ENCODE data around the gene RNF207.

RNF207 gene

GRCh38 chr1:6205849-6206519, at the start of gene RNF207:
Gene RNF207 (plus strand): TSS chr1:6206119. CDS start chr1:6206536, 417 bp downstream.
- H3K4me3 ChIP-seq (ENCODE audit: control insufficient read depth, low read depth, low read length), result peak within 1 kb of the TSS; percentile 47
- no peak for TF ChIP-seq CTCF (conservative IDR thresholded peaks at IDR 0.05; ENCODE audit: control insufficient read depth, insufficient read depth, low read depth, low read length)
- DNase-seq (ENCODE audit: low read depth), result peak; percentile 41

- no peak for TF ChIP-seq CTCF (conservative IDR thresholded peaks at IDR 0.05; ENCODE audit: control insufficient read depth, insufficient read depth, low read depth, low read length)
Observed at GRCh38 chr1:6157132-6157527, 48.8 kb upstream of the RNF207 start.

GRCh38 chr1:6157528-6158174, 48.3 kb upstream of the RNF207 start:
- no peak for TF ChIP-seq CTCF (conservative IDR thresholded peaks at IDR 0.05; ENCODE audit: control insufficient read depth, insufficient read depth, low read depth, low read length)
- DNase-seq (ENCODE audit: low read depth), result peak; percentile 36
- no peak overlapping the region for H3K4me3 ChIP-seq (ENCODE audit: control insufficient read depth, low read depth, low read length)

More at GRCh38 chr1:6157132-6157527, 48.8 kb upstream of the RNF207 start:
- DNase-seq (ENCODE audit: low read depth), result no peak
- no peak overlapping the region for H3K4me3 ChIP-seq (ENCODE audit: control insufficient read depth, low read depth, low read length)

GRCh38 chr1:6158181-6158580, 47.7 kb upstream of the RNF207 start:
- no peak for TF ChIP-seq CTCF (conservative IDR thresholded peaks at IDR 0.05; ENCODE audit: control insufficient read depth, insufficient read depth, low read depth, low read length)
- no peak overlapping the region for H3K4me3 ChIP-seq (ENCODE audit: control insufficient read depth, low read depth, low read length)
- DNase-seq (ENCODE audit: low read depth), result no peak

- H3K4me3 ChIP-seq (ENCODE audit: control insufficient read depth, low read depth, low read length), result no peak overlapping the region
- DNase-seq (ENCODE audit: low read depth), result no peak
- no peak for TF ChIP-seq CTCF (conservative IDR thresholded peaks at IDR 0.05; ENCODE audit: control insufficient read depth, insufficient read depth, low read depth, low read length)
Observed at GRCh38 chr1:6162341-6162740, 43.6 kb upstream of the RNF207 start.

GRCh38 chr1:6162773-6163172, 43.1 kb upstream of the RNF207 start:
- no peak overlapping the region for H3K4me3 ChIP-seq (ENCODE audit: control insufficient read depth, low read depth, low read length)
- no peak for TF ChIP-seq CTCF (conservative IDR thresholded peaks at IDR 0.05; ENCODE audit: control insufficient read depth, insufficient read depth, low read depth, low read length)
- no peak for DNase-seq (ENCODE audit: low read depth)

All from fibroblast of mammary gland (primary cell).